HG02840 (cell line): ENCODE results near the gene TARS3.

Experiments
- ATAC-seq: cut with Tn5 transposase; IDR thresholded peaks from one replicate; pipeline ENCODE4 v1.9.1; 2021; ENCODE audit warnings: mild to moderate bottlenecking, moderate library complexity, moderate number of reproducible peaks; ENCODE audit not compliant: unreplicated experiment, low FRiP score

Gene TARS3

DNA sequence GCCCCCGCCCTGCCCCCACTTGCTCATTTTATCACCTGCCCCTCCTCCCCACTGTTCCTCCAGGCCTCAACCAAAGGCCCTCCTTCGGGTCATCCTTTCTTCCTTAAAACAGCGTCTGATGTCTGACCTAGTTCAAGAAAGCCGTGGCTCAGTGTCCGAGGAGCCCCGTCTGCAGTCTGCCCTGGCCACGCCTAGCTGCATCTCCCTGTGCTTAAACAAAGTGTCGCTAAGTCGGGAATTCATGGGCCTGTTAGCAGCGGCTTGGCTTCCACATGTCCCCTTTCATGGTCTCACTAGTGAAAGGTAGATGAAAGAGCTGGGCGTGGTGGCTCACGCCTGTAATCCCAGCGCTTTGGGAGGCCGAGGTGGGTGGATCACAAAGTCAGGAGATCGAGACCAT, 113.3 kb downstream of the TARS3 start:
- ATAC-seq = no peak

DNA sequence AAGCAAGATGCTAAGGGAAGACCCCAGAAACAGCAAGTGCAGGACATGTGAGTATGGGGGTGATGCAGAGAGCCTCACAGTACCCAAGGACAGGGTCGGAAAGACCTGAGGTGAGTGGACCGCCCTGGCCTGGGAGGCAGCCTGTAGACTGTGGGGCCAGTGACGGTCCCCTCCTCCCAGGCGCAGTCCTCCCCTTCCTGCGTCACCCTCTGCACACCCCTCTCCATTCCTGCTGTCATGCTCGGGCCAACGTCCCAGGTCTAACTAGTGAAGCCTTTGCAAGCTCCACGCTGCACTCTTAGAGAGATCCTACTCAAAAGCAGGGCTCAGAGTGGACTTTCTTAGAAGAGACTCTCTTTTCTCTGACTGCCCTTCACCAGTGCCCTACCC, 113.7 kb downstream of the TARS3 start:
- no peak for ATAC-seq

DNA sequence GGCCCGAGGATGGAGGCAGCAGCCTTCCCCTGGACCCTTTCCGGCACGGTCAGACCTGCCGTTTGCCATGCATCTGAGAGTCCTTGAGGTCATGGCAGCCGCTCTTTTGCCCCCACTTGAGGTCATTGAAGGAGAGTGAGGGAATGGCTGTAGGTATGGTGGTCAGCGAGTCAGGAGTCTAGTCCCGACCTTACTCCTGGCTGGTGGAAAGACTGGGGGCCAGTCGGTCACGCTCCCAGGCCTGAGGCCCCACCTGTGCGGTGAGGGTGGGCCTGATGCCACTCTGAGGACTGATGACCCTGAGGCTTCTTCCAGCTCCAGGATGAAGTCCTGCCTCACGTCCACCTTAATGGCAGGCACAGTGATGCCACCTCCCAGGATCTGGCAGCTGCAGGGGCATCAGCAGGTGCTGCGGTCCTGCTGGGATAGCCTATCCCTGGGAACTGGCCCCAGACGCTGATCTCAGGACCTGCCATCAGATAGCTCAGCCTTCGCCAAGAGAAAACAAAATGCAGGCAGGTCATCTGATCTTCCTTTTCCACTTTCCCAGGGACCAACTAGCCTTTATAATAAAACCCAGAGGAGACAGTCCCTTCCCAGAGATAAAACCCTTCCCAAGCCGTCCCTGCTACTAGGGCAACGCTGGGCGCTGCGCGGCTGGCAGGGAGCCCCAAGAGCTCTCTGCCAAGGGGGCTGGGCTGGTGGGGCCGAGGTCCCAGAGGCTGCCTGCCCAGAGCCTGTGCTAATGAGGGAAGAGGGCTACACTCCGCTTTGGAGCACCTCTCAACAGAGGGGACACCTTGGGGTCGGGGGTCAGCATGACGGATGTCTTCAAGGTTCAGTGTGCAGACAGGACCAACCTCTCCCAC, 114.3 kb downstream of the TARS3 start:
- no peak for ATAC-seq

GRCh38 chr15:101608201-101608600, 116.1 kb downstream of the TARS3 start:
- no peak for ATAC-seq

- ATAC-seq = no peak
These were observed 117.2 kb downstream of the TARS3 start for GRCh38 chr15:101607108-101607507.

- ATAC-seq = no peak
These were observed 120.0 kb downstream of the TARS3 start for GRCh38 chr15:101604124-101604874.
